HG03025 (cell line): ENCODE results near the gene BMX.

Experiments
- ATAC-seq: cut with Tn5 transposase; IDR thresholded peaks from one replicate; pipeline ENCODE4 v1.9.1; 2021; ENCODE audit warnings: mild to moderate bottlenecking, moderate library complexity; ENCODE audit not compliant: unreplicated experiment, low FRiP score

BMX gene

DNA sequence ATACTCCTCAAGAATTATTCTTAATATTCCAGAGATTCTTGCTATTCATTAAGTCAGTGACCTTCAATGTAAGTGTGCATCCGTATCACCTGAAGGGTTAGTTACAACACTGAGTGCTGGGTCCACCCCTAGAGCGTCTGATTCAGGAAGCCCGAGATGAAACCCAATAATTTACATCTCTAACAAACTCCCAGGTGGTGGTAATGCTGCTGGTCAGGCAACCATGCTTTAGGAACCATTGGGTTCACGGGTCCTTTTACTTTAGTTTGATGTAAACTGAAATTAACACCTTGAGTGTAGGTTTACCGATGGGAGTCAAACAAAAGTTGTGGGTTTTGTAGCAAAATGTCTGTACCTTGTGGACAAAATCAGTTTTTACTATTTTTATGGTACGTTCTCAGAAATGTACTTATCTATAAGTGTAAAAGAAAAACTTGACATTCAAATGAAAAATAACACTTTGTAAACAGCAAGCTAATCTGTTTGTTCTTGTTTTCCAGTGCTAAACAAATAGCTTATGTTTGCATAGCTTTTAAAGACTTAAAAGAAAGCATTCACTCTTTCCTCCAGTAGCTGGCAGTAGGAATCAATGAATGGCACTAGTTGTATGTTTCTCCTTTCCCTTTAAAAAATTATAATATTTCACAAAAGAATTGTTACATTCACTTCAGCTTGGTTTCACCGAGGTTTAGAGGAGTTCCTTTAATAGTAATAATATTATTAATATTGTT is 67.4 kb downstream of the BMX start:
- ATAC-seq = no peak

DNA sequence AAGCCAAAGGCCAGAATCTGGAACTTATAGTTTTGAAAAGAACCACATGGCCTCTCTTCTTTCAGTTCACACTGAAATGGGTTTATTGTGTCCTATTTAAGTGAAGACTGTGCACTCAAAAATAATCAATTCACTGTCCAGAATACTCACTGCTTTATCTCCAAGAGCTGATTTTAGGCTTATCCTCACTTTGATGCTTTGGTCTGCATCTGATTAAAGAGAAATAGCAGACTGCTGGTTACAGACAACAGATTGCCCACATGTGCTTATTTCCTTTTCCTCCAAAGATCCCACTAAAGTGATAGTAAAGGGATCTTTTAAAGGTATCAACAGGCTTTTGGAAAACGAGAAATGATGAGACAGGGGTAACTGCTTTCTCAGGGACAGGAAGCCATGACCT is 69.5 kb downstream of the BMX start:
- no peak for ATAC-seq

DNA sequence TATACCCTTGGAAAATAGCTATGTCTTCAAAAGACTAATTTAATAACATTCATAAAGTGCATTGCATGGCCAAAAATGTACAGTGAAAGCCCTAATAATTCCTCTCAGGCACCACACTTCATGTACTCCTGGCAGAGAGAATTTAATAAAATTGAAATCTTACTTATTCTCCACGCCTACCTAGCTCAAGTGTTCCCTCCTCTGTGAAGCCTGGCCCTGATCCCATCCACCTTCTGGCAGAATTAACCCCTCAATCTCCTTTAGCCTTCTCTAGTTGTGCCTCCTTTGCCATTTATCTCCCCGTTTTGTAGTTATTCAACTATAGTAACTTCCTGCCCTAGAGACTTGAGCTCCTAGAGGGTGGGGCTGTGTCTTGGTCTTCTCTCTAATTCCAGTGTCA is 73.4 kb downstream of the BMX start:
- no peak for ATAC-seq

DNA sequence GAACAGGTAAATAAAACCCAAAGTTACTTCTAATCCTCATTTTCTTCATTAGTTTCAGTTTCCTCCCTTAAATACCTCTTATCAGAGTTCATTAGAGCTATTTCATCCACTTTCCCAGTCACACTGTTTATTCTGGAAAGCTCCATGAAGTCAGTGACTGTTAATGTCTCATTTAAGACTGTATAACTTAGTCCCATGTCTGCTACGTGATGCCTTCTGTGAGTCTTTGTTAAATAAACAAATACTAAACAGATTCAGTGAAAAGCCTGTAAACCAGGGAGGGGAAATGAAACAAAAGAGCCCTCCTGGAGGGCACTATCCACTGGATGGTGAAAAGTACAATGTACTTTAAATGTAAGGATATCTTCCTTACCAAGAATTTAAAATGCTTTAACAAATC is 75.4 kb downstream of the BMX start:
- no peak for ATAC-seq

DNA sequence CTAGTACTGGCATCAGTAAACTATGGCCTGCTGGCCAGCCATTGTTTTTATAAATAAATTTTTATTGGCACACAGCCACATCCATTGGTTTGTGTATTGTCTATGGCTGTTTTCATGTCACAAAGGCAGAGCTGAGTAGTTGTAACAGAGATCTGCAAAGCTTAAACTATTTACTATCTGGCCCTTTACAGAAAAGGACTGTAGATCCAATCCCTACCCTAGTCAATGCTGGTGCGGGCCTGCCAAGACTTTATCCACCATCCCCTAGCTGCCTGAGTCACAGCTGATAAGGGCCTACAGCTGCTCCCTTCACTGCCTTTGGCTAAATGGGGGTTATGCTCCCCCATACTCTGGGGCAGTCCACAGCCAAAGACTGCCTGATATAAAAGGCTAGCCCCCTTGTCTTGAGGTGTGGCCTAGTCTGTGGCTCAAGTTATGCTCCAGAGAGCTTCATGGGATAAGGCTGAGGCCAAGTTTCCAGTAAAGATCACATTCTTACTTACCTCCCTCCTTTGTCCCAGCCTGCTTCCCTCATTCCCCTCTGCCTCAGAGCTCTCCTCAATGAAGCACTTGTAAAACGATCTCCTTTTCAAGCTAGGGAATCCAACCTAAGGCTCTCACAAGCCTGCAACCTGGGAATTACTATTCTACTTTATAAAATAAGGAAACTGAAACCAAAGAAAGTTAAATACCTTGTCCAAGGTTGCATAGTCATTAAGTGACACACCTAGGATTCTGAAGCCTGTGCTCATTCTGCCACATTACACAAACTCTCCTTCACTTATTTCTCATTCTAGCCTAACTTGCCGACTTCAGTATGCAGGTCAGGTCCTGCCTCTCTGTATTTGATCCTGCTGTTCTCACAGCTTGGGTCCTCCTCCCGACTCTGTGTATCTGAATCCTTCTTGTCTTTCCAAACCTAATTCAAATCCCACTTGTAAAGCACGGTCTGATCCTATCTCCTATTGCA is 79.5 kb downstream of the BMX start:
- ATAC-seq = no peak

DNA sequence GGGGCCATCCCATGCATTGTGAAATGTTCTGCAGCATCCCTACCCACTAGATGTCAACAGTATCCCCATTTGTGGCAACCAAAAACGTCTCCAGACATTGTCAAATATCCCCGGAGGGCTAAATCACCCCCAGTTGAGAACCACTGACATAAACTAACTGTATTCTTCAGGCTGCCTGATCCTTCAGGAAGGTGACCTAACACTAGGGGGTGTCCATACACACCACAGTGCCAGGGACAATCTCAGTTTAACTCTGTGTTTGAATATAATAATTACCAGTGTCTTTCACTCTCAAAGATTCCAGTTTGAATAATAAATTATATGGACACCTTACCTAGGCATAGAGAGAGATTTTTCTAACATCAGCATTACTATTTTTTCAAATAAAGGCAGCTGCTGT is 93.8 kb downstream of the BMX start:
- no peak for ATAC-seq

DNA sequence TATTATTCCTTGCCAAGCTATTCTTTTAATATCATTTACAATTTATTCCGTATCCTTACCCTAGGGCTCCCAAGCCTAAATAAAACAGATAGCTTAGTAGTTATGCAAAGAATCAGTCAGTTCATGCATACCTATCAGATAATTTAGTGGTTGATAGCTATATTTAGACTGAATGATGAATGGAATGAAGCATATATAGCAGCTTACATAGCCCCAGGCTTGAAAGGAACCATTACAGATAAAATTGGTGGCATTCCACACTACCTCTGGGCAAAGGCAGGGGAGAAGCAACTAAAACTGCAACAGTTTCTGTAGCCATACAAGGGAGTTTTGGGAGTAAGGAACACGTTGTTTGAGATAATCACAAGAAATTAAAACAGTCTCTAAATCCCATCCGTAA is 97.4 kb downstream of the BMX start:
- no peak for ATAC-seq

DNA sequence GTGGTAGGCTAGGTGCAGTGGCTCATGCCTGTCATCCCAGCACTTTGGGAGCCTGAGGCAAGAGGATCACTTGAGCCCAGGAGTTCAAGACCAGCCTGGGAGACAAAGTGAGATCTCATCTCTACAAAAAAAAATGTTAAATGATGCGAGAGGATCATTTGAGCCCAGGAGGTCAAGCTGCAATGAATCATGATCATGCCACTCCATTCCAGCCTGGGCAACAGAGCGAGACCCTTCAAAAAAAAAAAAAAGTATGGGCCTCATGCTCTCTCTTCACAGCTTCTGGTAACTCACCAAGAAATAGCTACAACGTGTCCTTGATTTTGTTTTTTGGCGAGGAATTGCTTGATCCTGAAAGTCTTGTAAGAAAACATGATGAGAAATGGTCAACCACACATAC is 98.9 kb downstream of the BMX start:
- no peak for ATAC-seq

DNA sequence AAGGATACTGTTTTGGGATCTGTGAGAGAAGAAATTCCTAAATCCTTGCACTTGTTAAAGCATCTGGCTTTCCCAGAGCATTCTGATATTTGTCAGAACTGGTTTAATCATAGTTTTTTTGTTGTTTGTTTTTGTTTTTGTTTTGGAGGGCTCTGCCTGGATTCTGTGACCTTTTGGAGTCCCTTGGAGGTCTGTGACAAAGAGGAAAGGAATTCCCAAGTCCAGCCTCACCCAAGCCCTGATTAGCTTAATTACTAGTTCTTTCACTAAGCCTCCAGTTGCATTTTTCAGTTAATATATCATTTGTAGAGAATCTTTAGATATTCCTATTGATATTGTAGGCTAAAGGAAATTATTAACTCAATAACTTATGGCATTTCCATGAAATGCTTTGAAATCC is 99.4 kb downstream of the BMX start:
- ATAC-seq = no peak

DNA sequence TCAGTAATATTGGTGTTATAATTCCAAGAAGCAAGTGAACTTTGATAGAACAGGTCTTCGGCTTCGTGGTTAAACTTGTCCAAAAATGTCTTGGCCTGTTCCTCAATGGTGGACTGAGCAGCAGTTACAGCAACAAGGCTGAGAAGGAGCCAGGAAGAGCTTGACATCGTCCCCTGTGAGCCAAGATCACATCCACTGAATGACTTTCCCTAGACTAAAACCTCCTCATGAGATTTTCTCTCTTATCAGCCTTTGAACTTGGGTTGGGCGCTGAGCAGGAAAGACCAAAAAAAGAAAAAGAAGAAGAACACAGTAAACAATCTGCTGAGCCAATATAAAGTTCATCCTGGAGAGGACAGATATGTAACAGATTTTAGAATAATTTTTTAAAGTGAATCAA is 100.1 kb downstream of the BMX start, which contains the start of gene ACE2:
TSS of gene ACE2 (minus strand) at position 216 of the 400 bp plus-strand sequence. CDS start at position 167, 49 bp downstream.
- ATAC-seq = no peak

DNA sequence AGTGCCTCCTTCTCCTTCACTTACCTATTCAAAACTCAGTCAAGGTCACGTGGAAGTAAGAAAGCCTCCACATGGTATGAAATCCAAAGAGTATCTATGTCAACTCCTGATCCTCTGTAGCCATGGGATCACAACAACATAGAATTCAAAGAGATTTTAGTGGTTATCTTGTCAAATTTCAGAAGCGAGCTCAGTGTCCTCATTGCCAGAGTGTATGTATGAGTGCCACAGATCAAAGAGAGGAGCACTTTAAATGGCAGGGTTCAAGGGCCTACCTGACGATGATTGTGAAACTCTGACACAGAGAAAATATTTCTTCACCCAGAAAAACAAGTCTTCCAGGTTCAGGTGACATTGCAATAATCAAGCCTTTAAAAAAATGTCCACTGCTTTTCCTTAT is 101.3 kb downstream of the BMX start:
- no peak for ATAC-seq

DNA sequence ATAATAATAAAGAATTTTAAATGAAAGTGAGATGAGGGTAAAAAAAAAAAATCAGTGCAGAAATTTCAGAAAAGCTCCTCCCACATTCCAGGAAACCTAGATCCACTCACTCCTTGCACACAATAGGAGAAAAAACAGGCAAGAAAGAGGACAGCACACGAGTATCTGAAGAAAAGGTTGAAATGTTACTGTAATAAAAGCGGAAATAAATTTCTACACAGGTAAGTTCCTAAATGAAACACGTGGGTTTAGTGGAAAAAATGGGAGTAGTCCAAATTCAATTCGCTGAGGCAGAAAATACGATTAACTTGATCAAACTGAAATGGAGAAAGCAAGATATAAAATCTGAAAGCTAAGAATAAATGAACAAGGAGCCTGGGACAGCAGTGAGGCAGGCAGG is 102.2 kb downstream of the BMX start:
- ATAC-seq = no peak

DNA sequence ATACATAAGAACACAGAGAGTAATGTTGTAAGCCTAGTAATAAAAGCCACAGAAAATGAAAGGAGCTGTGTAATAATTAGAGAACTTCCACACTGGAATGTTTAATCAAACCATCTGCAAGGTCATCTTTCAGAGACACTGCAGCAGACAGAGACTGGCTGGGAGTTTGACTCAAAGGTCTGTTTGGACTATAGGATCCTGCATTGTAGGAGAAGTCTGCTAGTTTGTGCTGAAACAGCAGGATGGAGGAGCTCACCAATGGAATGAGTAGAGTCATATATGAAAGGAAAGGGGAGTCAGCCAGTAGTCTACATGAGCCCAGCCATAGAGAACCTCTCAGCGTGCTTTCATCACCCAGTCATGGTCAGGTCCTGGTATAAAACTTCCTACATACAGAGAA is 104.6 kb downstream of the BMX start:
- no peak for ATAC-seq
